Right lobe of liver (tissue), 6 donors: ENCODE measurements around the gene CCDC201. TPM values are rescaled to one million over a fixed set of nuclear protein-coding genes. Genes with fewer than 3 reads are reported as not detected.
"Not testable (repeated sequence)": the region's sequence is repeated elsewhere in the genome, so short reads cannot be mapped to it uniquely, and the experiment has no call there.

Experiments used
- ATAC-seq, 4 donors: fragments of 200-7000 bp; cut with Tn5 transposase; one replicate each; pipeline ENCODE4 v1.9.1; 2020; ENCODE audit warnings: mild to moderate bottlenecking in 4 of 4, moderate library complexity in 4 of 4
- DNase-seq, 3 donors: peaks; one replicate each; pipeline ENCODE4 v3.0.0-alpha.2; 2020
- H3K27ac ChIP-seq, 3 donors: fragments of 200-600 bp; one replicate each; pipeline ENCODE4 v1.8.0; 2022
- H3K27me3 ChIP-seq, 2 donors: fragments of 200-600 bp; one replicate each; pipeline ENCODE4 v1.8.0; 2022
- H3K36me3 ChIP-seq, 4 donors: fragments of 200-600 bp; sonication (generic) in 1 of 4; one replicate each; pipeline versions ENCODE4 v1.5.1 to v1.8.0; 2017 to 2022; ENCODE audit warnings: control low read depth in 1 of 4
- H3K4me1 ChIP-seq, 4 donors: fragments of 200-600 bp; sonication (generic) in 1 of 4; one replicate each; pipeline versions ENCODE4 v1.5.1 to v1.8.0; 2017 to 2022; ENCODE audit warnings: control low read depth in 1 of 4
- H3K4me3 ChIP-seq, 3 donors: fragments of 200-600 bp; one replicate each; pipeline ENCODE4 v1.8.0; 2022
- H3K9me3 ChIP-seq, 4 donors: fragments of 200-600 bp; sonication (generic) in 1 of 4; one replicate each; pipeline versions ENCODE4 v1.5.1 to v1.8.0; 2017 to 2022; ENCODE audit warnings: control low read depth in 1 of 4
- CTCF ChIP-seq, 4 donors: fragments of 200-600 bp in 3 of 4; fragments of 450-650 bp in 1 of 4; IDR thresholded peaks; one replicate each; pipeline versions ENCODE4 v1.5.1 to v1.8.0; 2016 to 2022; ENCODE audit warnings: antibody characterized with exemption in 4 of 4, mild to moderate bottlenecking in 2 of 4
- POLR2A ChIP-seq: fragments of 450-650 bp; IDR thresholded peaks from one replicate; pipeline ENCODE4 v1.6.1; 2017; ENCODE audit warnings: antibody characterized with exemption, mild to moderate bottlenecking
- WGBS: methylation state at CpG from one replicate; pipeline ENCODE4 v1.1.6; 2018; ENCODE audit warnings: low coverage, low lambda C conversion rate; ENCODE audit not compliant: insufficient coverage; ENCODE audit errors: missing lambda C conversion rate; 5-methylcytosine and 5-hydroxymethylcytosine counted together
- intact Hi-C, 2 donors: fragments of 100-400 bp; cut with DNase I; formaldehyde crosslinking; loops; one replicate each; pipeline versions ENCODE4 v1.11.2 to v1.14.1; 2022
- small RNA-seq, 2 experiments: library from RNA; depleted of rRNA; stranded (forward); fragments of <200 nt; gene quantifications; one replicate each; pipeline ENCODE3, GENCODE V24; 2016
- total RNA-seq, 6 experiments: library from RNA; depleted of rRNA in 2 of 6; stranded (reverse); fragments of >200 nt in 2 of 6; fragmentation: NEBNext Ultra II Directional in 3 of 6; extraction: Animal tissue kit (Norgen Biotek cat#: 25700) in 3 of 6; gene quantifications; one replicate each; pipeline versions ENCODE4 v1.1.0 to v1.2.4, GENCODE V29; 2016 to 2023
- donor health status: DM: no; HTN: yes; CAD: no.
- donor health status: DM: no; HTN: no; CAD: no.
- donor health status: DM: no; HTN: no; CAD: no.
- donor health status: DM: no; HTN: yes; CAD: no.
- donor health status: DM: no; HTN: yes; CAD: no.

Gene CCDC201
- total RNA-seq, 6 experiments from 2014 or later, result 0.07 TPM; not detected in 5

GRCh38 chr7:45817016-45817415 lies 55.9 kb downstream of the CCDC201 start:
- H3K9me3 ChIP-seq, H3K4me3 ChIP-seq, H3K36me3 ChIP-seq, H3K4me1 ChIP-seq, H3K27me3 ChIP-seq, ATAC-seq, intact Hi-C loops, DNase-seq, H3K27ac ChIP-seq: not testable (repeated sequence)
- 57% methylated on average over 3 of the region's 8 CpGs for WGBS

- DNase-seq, intact Hi-C loops, H3K4me3 ChIP-seq, H3K9me3 ChIP-seq, H3K27ac ChIP-seq, H3K4me1 ChIP-seq, H3K36me3 ChIP-seq, H3K27me3 ChIP-seq, ATAC-seq: not testable (repeated sequence)
- whole genome bisulfite sequencing, result 90% methylated on average over 2 of the region's 37 CpGs
Observed at GRCh38 chr7:45814216-45815118, 58.4 kb downstream of the CCDC201 start.

- intact Hi-C loops, ATAC-seq, H3K4me1 ChIP-seq, H3K36me3 ChIP-seq, H3K4me3 ChIP-seq, DNase-seq, H3K9me3 ChIP-seq, H3K27me3 ChIP-seq, H3K27ac ChIP-seq: not testable (repeated sequence)
- WGBS, result 94% methylated on average over 6 of the region's 18 CpGs
Observed at GRCh38 chr7:45813771-45814170, 59.1 kb downstream of the CCDC201 start.

GRCh38 chr7:45812946-45813345 lies 59.9 kb downstream of the CCDC201 start:
- Histone ChIP-seq H3K9me3 (no peaks in the 10 kb centered on the region), H3K36me3 (no peaks in the 10 kb centered on the region), H3K27ac (no peak overlapping the region), H3K4me1 (no peaks in the 10 kb centered on the region), H3K4me3 (no peak overlapping the region), H3K27me3 (no peaks in the 10 kb centered on the region)
- intact Hi-C loops, result no loop called here
- TF ChIP-seq POLR2A (no peak), CTCF (IDR thresholded peaks at IDR 0.05) (no peak)
- ATAC-seq, result no peak
- 85% methylated on average over 11 of the region's 24 CpGs for WGBS
- DNase-seq, result no peak

- H3K27ac ChIP-seq, ATAC-seq, intact Hi-C loops, H3K27me3 ChIP-seq, H3K4me1 ChIP-seq, H3K4me3 ChIP-seq, H3K36me3 ChIP-seq, H3K9me3 ChIP-seq, DNase-seq: not testable (repeated sequence)
- WGBS, result 97% methylated on average over 5 of the region's 26 CpGs
Observed at GRCh38 chr7:45811652-45812234, 61.1 kb downstream of the CCDC201 start.

- H3K4me1 ChIP-seq, H3K27ac ChIP-seq, DNase-seq, H3K36me3 ChIP-seq, H3K9me3 ChIP-seq, ATAC-seq, H3K27me3 ChIP-seq, intact Hi-C loops, H3K4me3 ChIP-seq: not testable (repeated sequence)
- no CpG with 5 or more reads among the region's 28 CpGs for WGBS
Observed at GRCh38 chr7:45810451-45811005, 62.4 kb downstream of the CCDC201 start.

Small RNA genes within 50 kb of the gene (small RNA-seq; reads per million reads assigned to genes)
- 0 reads per million in 2 experiments for gene RNU6-326P

Other genes starting within 250 kb of the CCDC201 start
- 100 to 1,000 TPM in 5 of 6 experiments, 1 to 10 TPM in 1; 7.7 to 566 (median 283) TPM for gene IGFBP1, start 15.4 kb upstream of the CCDC201 start, total RNA-seq
- 100 to 1,000 TPM in 5 of 6 experiments, 10 to 100 TPM in 1; 85.9 to 321 (median 183) TPM for gene IGFBP3, start 48.2 kb upstream of the CCDC201 start, total RNA-seq